K562 (cell line): ENCODE data around the gene SVIL. TPM values are rescaled to one million over a fixed set of nuclear protein-coding genes. Genes with fewer than 3 reads are reported as not detected.

Source experiments
- ATAC-seq: fragments of 200-7000 bp; cut with Tn5 transposase; 3 replicates; pipeline ENCODE4 v1.9.1; 2020; ENCODE audit warnings: moderate library complexity
- BruUV-seq: library from RNA; stranded (reverse); fragments of 400-500 nt; replicated peaks from 2 replicates; lab custom pipeline; 2021; lab: Mats Ljungman, UMichigan
- CTCF ChIA-PET: fragments of 300-600 bp; formaldehyde crosslinking; extraction: SDS; loops from one replicate; lab custom pipeline; 2021; ENCODE audit warnings: low intra/inter-chr PET ratio; lab: Yijun Ruan, JAX
- POLR2A ChIA-PET: fragments of 300-600, 350-650 bp; sonication (Branson Sonifier 250); formaldehyde crosslinking; extraction: SDS; loops from one replicate; lab custom pipeline; 2021; ENCODE audit warnings: antibody characterized with exemption, inconsistent platforms; lab: Yijun Ruan, JAX
- DNase-seq, 4 experiments: peaks; one replicate each; pipeline versions ENCODE4 v3.0.0 to v3.0.0-alpha.2; 2011 to 2018; ENCODE audit warnings: low spot score in 3 of 4, mixed read lengths in 3 of 4; ENCODE audit errors: extremely low read depth in 1 of 4
- FAIRE-seq: peaks from 2 replicates; lab custom pipeline; 2011; peaks lifted over from hg19 to GRCh38; lab: Jason Lieb, UNC
- H2AFZ ChIP-seq: 2 replicates; pipeline ENCODE4 v1.6.0; 2011; ENCODE audit warnings: low read depth, low read length, control low read depth, inconsistent platforms
- H3K27ac ChIP-seq: fragments of 200-600 bp; 3 replicates; pipeline ENCODE4 v1.8.0; 2011; ENCODE audit warnings: low read depth, mild to moderate bottlenecking, control low read depth, inconsistent platforms, low read length, moderate library complexity, mixed read lengths; ENCODE audit errors: extremely low read depth
- H3K27me3 ChIP-seq, 2 experiments: fragments of 300-600 bp in 1 of 2; 2 replicates in 1 of 2; 3 replicates in 1 of 2; pipeline versions ENCODE4 v1.6.0 to v1.8.0; 2011; ENCODE audit warnings: inconsistent platforms in 2 of 2, low read length in 2 of 2, mild to moderate bottlenecking in 1 of 2, mixed read lengths in 1 of 2, moderate library complexity in 1 of 2; ENCODE audit not compliant: control insufficient read depth in 2 of 2, insufficient read depth in 2 of 2
- H3K36me3 ChIP-seq: fragments of 300-600 bp; 3 replicates; pipeline ENCODE4 v1.8.0; 2011; ENCODE audit warnings: mild to moderate bottlenecking, low read length, inconsistent platforms; ENCODE audit not compliant: control insufficient read depth, insufficient read depth
- H3K4me1 ChIP-seq, 2 experiments: fragments of 200-600 bp in 1 of 2; replicated peaks in 1 of 2; 2 replicates in 1 of 2; 3 replicates in 1 of 2; pipeline versions ENCODE4 v1.5.1 to v1.8.0; 2011; ENCODE audit warnings: inconsistent platforms in 2 of 2, low read length in 2 of 2, mild to moderate bottlenecking in 1 of 2, mixed read lengths in 1 of 2, moderate library complexity in 1 of 2; ENCODE audit not compliant: control insufficient read depth in 2 of 2, insufficient read depth in 2 of 2
- H3K4me2 ChIP-seq: 2 replicates; pipeline ENCODE4 v1.6.1; 2011; ENCODE audit warnings: low read length, control low read depth, inconsistent platforms, mixed read lengths; ENCODE audit not compliant: insufficient read depth
- H3K4me3 ChIP-seq: fragments of 200-600 bp; sonication (generic), shearing (Covaris generic); 2 replicates; pipeline ENCODE4 v1.5.1; 2016; ENCODE audit warnings: control low read depth, inconsistent platforms
- H3K79me2 ChIP-seq: fragments of 200-600 bp; 3 replicates; pipeline ENCODE4 v1.8.0; 2011; ENCODE audit warnings: low read length, inconsistent platforms; ENCODE audit not compliant: control insufficient read depth, insufficient read depth
- H3K9ac ChIP-seq, 2 experiments: 2 replicates each; pipeline versions ENCODE4 v1.6.0 to v1.6.1; 2011; ENCODE audit warnings: low read depth in 2 of 2, low read length in 2 of 2, control low read depth in 1 of 2, inconsistent platforms in 1 of 2, mild to moderate bottlenecking in 1 of 2, mixed read lengths in 1 of 2; ENCODE audit not compliant: insufficient read depth in 1 of 2
- H3K9me1 ChIP-seq: one replicate; pipeline ENCODE4 v1.6.0; 2011; ENCODE audit warnings: inconsistent platforms, mild to moderate bottlenecking, low read length, moderate library complexity; ENCODE audit not compliant: control insufficient read depth, insufficient read depth
- H3K9me3 ChIP-seq: replicated peaks from 2 replicates; pipeline ENCODE4 v1.5.1; 2011; ENCODE audit warnings: low read depth, low read length, inconsistent platforms; ENCODE audit not compliant: control insufficient read depth, insufficient read depth
- H4K20me1 ChIP-seq: replicated peaks from 2 replicates; pipeline ENCODE4 v1.6.1; 2011; ENCODE audit warnings: low read length, inconsistent platforms, mixed read lengths; ENCODE audit not compliant: control insufficient read depth, insufficient read depth
- POLR2H ChIP-seq: IDR thresholded peaks from 2 replicates; pipeline ENCODE4 v1.6.1; 2016; ENCODE audit warnings: missing genetic modification characterization, low read depth, mild to moderate bottlenecking, control low read depth, missing compliant biosample characterization, moderate library complexity
- ZFP30 ChIP-seq: fragments of 250-450 bp; sonication (Bioruptor Pico); IDR thresholded peaks from 2 replicates; pipeline ENCODE4 v1.8.0; 2022; ENCODE audit warnings: moderate library complexity, mild to moderate bottlenecking, inconsistent platforms, borderline replicate concordance
- WGBS: fragments of 100-300 bp; shearing (Covaris generic); methylation state at CpG from one replicate; pipeline ENCODE4 v1.1.6; 2016; ENCODE audit warnings: low coverage, mixed read lengths; ENCODE audit not compliant: insufficient coverage; ENCODE audit errors: missing lambda C conversion rate; 5-methylcytosine and 5-hydroxymethylcytosine counted together
- in situ Hi-C: fragments of 300-500 bp; cut with MboI; formaldehyde crosslinking; loops from 4 replicates; pipeline ENCODE4 v1.15.0; 2018; ENCODE audit warnings: inconsistent platforms, mixed read lengths
- intact Hi-C: fragments of 100-400 bp; cut with micrococcal nuclease; formaldehyde crosslinking; loops from 2 replicates; pipeline ENCODE4 v1.14.2; 2022
- polyA plus RNA-seq, 8 experiments: library from polyadenylated mRNA; depleted of rRNA in 4 of 8; stranded (reverse) in 5 of 8; unstranded in 3 of 8; fragments of >200 nt; fragmentation: Nextera tagmentation in 2 of 8; fragmentation: Illumina TruSeq in 1 of 8; extraction: Ambion mirVana in 2 of 8; extraction: Trizol in 1 of 8; gene quantifications; 2 replicates each; pipeline versions ENCODE4 v1.2.1 to v1.2.3, GENCODE V29; 2011 to 2014; ENCODE audit warnings: inconsistent platforms in 1 of 8, missing spikeins in 1 of 8
- total RNA-seq, 7 experiments: library from RNA; depleted of rRNA in 6 of 7; stranded (reverse); fragments of >200 nt in 6 of 7; fragmentation: Illumina TruSeq in 2 of 7; extraction: Trizol in 2 of 7; gene quantifications; 2 replicates each; pipeline versions ENCODE4 v1.2.1 to v1.2.3, GENCODE V29; 2011 to 2021; ENCODE audit warnings: low replicate concordance in 1 of 7
- TF ChIP-seq, protein P1 (sequence below): fragments of 250-450 bp; sonication (Bioruptor Pico); IDR thresholded peaks from 2 replicates; pipeline ENCODE4 v1.4.0; 2020; ENCODE audit warnings: mild to moderate bottlenecking

The SVIL gene
- total and polyA plus RNA-seq, 9 of the 15 experiments (the other 6 are each of a cell fraction or from before 2014, with no cell fraction given): under 0.01 to 0.18 (median 0.05) TPM; not detected in 3

DNA sequence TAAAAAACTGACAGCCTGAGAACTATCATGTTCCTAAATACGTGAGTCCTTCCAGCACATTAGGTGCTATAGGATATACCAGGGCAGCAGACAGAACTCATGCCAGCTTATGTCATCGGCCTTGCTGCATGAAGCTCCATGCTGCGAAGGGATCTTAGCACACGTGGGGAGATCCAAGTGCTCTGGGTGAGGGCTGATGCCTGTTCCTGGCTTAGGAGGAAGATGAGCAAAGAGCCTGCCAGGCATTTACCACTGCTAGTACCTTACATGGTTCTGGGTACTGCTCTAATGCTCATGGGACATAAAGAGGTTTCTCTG lies 43.2 kb downstream of the SVIL start:
- no peak for ATAC-seq
- intact Hi-C loops: loop anchor here (5.0 kb wide), 1 partner anchor 104 kb away; no protein-coding TSS in a partner anchor

More for the DNA sequence above, 43.2 kb downstream of the SVIL start:
- BruUV-seq: no TSS peak
- Histone ChIP-seq H3K4me2 (no peak overlapping the region), H4K20me1 (0 out of 2 replicates have a peak, but pooled peaks cover 3% of the 10 kb centered on the region), H3K4me1 (no peaks in the 10 kb centered on the region), H3K4me3 (no peak overlapping the region), H3K27me3 (peaks cover 0 to 22% of the 10 kb centered on the region in 2 experiments; a peak in 1 of 5 replicates), H3K9me1 (no peaks in the 10 kb centered on the region), H3K27ac (no peak overlapping the region), H3K9me3 (no peaks in the 10 kb centered on the region), H3K9ac (no peak overlapping the region), H3K36me3 (no peaks in the 10 kb centered on the region), H2AFZ (no peak overlapping the region), H3K79me2 (no peaks in the 10 kb centered on the region)
- TF ChIP-seq POLR2H (tag) (no peak), ZFP30 (CRISPR knock-in tag) (no peak)
- TF ChIP-seq, protein P1, sequence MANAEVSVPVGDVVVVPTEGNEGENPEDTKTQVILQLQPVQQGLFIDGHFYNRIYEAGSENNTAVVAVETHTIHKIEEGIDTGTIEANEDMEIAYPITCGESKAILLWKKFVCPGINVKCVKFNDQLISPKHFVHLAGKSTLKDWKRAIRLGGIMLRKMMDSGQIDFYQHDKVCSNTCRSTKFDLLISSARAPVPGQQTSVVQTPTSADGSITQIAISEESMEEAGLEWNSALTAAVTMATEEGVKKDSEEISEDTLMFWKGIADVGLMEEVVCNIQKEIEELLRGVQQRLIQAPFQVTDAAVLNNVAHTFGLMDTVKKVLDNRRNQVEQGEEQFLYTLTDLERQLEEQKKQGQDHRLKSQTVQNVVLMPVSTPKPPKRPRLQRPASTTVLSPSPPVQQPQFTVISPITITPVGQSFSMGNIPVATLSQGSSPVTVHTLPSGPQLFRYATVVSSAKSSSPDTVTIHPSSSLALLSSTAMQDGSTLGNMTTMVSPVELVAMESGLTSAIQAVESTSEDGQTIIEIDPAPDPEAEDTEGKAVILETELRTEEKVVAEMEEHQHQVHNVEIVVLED: no peak
- in situ Hi-C loops: no loop called here
- ChIA-PET CTCF (no interaction called here), POLR2A (no interaction called here)
- FAIRE-seq: no peak
- DNase-seq: no peak
- WGBS: 0% methylated on average over 4 of the region's 4 CpGs
